GM19043 (cell line): ENCODE measurements around the gene HOXA4.

Experiments
- ATAC-seq: cut with Tn5 transposase; IDR thresholded peaks from one replicate; pipeline ENCODE4 v1.9.1; 2021; ENCODE audit warnings: low read depth; ENCODE audit not compliant: unreplicated experiment

HOXA4 gene

GRCh38 chr7:27148756-27149641 is 18.4 kb upstream of the HOXA4 start:
- ATAC-seq: no peak

GRCh38 chr7:27148031-27148755 is 17.6 kb upstream of the HOXA4 start:
- no peak for ATAC-seq

GRCh38 chr7:27147199-27148030 is 16.9 kb upstream of the HOXA4 start, which contains the start of gene HOXA6:
Gene HOXA6, minus strand, starts transcription at chr7:27147774. Its CDS starts 25 bp downstream, at chr7:27147749.
- no peak for ATAC-seq

- no peak for ATAC-seq
Observed at GRCh38 chr7:27146491-27147198, 16.1 kb upstream of the HOXA4 start.

GRCh38 chr7:27145914-27146412 is 15.4 kb upstream of the HOXA4 start:
- ATAC-seq: no peak

- ATAC-seq: no peak
Observed at GRCh38 chr7:27145165-27145913, 14.8 kb upstream of the HOXA4 start.

- ATAC-seq: no peak
Observed at GRCh38 chr7:27144781-27145164, 14.2 kb upstream of the HOXA4 start.

GRCh38 chr7:27143950-27144780 is 13.6 kb upstream of the HOXA4 start:
- no peak for ATAC-seq

- ATAC-seq: no peak
Observed at GRCh38 chr7:27143023-27143949, 12.7 kb upstream of the HOXA4 start, which contains the start of gene HOXA5. Gene HOXA5, minus strand, starts transcription at chr7:27143681. Its CDS starts 74 bp downstream, at chr7:27143607.

- no peak for ATAC-seq
Observed at GRCh38 chr7:27142580-27143022, 12.0 kb upstream of the HOXA4 start.

GRCh38 chr7:27141923-27142579 is 11.5 kb upstream of the HOXA4 start:
- ATAC-seq: no peak

GRCh38 chr7:27141137-27141922 is 10.8 kb upstream of the HOXA4 start:
- ATAC-seq: no peak

- no peak for ATAC-seq
Observed at GRCh38 chr7:27140126-27140857, 9.7 kb upstream of the HOXA4 start.

GRCh38 chr7:27139334-27140125 is 9.0 kb upstream of the HOXA4 start:
- no peak for ATAC-seq

- no peak for ATAC-seq
Observed at GRCh38 chr7:27138985-27139333, 8.4 kb upstream of the HOXA4 start.
